NOMO-1 (cell line): Measurements from ENCODE around the gene MSMB.
"Not testable (repeated sequence)": the region's sequence is repeated elsewhere in the genome, so short reads cannot be mapped to it uniquely, and the experiment has no call there.

Experiments
- DNase-seq, 2 experiments: peaks; one replicate each; lab custom pipeline; 2025; ENCODE audit not compliant: unreplicated experiment in 2 of 2; lab: John Stamatoyannopoulos, UW

MSMB gene

DNA sequence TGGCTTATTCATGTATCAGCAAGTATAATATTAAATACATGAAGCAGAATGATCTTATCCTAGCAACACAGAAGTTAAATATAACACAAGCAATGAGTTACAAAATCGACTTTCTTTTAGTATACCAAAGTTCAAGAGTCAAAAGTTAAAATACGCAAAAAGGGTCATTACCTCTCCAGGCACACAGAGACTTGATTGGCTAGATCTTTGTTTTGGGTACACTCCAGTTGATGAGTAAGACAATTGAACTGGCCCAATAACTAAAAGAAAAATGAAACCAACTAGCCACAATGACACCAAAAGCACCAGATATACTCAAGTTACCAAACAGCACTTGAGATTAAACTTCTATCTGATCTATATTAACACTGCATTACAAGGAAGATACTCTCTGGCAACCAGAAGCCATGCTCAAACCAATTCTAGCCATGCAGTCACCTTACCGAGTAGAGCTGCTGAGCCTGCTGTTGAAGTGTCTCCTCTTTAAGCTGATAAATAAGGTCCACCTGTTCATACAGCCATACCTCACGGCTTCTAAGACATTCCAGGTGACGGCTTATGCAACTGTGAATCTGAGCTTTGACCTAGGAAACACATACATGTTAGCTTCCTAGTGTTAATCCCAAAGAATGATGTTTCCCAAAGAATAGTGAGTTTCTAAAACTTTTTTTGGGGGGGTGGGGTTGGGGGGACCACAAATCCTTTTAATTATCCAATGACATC is 31.2 kb downstream of the MSMB start:
- no peak for DNase-seq

- DNase-seq: no peak
Observed at GRCh38 chr10:46014206-46014605, 31.9 kb downstream of the MSMB start.

- no peak for DNase-seq
Observed at GRCh38 chr10:46012746-46013145, 33.3 kb downstream of the MSMB start.

DNA sequence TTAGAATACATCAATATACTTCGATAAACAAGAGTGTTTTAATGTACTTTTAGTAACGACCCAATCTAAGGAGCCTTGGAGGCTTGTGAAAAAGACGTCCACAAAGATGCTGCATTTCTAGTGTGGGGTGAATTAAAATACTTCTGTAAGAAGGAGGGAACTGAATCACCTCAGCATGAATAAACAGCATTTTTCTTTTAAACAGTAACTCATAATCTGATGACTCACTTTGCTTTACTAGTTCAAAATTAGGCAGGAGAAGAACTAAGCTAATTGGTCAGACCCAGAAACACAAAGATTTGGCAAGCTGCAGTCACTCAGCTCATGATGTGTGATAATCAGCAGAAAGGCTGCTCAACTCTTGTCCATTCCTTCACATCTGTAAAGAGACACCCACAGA is 39.9 kb downstream of the MSMB start:
- DNase-seq: no peak

DNA sequence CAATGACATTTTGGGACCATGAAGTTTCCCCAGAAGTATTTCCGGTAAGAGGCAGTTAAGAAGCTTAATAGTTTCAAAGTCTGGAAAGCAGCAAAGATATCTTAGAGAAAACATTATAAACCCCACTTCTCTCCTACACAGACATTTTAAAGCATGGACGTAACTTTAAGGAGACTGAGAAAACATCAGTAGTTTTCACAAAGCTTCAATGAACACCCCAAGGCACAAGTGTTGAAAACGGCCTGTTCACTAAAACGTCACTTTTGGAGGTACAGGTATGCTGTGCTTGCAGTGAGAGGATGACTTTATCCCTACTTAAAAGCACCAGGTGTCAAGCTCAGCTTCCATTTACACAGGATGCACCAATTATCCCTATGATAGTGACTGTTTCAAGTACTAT is 40.7 kb downstream of the MSMB start:
- DNase-seq: no peak

DNA sequence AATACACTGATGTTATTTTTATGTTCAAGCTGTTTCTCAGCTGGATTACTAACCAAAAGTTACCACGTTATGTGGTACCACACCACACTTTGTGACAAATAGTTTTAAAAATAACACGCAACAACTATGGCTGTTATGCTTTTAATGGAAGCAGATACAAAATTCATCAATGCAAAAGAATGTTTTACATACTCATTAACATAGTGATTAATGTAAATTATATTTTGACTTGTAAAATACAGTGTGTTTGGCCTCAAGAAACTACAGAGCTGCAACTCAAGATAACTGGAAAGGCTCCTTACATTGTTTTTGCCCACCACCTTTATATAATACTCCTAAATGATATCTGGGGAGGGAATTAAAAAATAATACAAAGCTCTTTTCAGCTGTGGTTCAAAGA is 41.1 kb downstream of the MSMB start:
- no peak for DNase-seq

- DNase-seq: no peak
Observed at GRCh38 chr10:46002916-46003693, 43.0 kb downstream of the MSMB start.

DNA sequence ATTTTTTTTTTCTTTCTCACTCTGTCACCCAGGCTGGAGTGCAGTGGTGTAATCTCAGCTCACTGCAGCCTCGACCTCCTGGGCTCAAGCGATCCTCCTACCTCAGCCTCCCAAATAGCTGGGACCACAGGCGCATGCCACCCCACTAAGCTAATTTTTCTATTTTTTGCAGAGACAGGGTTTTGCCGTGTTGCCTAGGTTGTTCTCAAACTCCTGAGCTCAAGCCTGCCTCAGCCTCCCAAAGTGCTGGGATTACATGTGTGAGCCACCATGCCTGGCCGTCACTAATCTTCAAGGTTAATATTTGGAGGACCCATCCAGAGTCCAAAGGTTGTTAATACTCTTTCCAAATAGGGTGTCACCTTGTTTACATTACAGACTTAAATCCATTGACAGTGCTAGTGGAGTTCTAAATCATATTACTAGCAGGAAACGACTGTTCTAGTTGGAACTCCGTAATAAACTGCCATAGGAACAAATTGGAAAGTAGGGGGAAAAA is 43.8 kb downstream of the MSMB start:
- not testable (repeated sequence) for DNase-seq

GRCh38 chr10:46001187-46001756 is 44.8 kb downstream of the MSMB start:
- no peak for DNase-seq

DNA sequence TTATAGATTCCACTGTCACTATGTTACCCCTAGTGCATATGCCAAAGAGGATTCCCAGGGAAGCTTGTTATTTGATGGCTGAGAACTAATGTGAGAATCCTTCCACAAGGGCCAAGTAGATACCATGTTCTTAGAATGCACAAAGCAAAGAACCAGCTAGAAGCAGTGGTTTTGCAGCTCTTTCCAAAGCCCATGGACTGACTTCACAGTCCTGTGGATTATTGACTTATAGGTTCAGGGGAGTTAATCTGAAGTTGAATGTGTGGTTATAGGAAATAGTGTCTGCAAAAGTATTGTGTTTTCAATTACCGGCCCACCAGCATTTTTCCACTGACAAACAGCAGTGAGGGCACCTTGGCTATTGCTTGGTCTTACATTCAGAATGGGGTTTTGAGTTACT is 45.5 kb downstream of the MSMB start:
- no peak for DNase-seq

DNA sequence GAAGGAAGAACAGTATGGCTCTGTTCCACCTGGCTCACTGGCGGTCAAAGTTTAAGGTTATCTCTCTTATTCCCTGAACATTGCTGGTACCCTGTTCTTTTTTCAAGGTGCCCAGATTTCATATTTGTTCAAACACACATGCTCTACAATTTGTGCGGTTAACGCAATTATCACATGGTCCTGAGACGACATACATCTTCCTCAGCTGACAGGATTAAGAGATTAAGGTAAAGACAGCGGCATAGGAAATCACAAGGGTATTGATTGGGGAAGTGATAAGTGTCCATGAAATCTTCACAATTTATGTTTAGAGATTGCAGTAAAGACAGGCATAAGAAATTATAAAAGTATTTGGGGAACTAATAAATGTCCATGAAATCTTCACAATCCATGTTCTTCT is 46.1 kb downstream of the MSMB start:
- DNase-seq: not testable (repeated sequence)

GRCh38 chr10:45997994-45998763 is 47.9 kb downstream of the MSMB start:
- no peak for DNase-seq

DNA sequence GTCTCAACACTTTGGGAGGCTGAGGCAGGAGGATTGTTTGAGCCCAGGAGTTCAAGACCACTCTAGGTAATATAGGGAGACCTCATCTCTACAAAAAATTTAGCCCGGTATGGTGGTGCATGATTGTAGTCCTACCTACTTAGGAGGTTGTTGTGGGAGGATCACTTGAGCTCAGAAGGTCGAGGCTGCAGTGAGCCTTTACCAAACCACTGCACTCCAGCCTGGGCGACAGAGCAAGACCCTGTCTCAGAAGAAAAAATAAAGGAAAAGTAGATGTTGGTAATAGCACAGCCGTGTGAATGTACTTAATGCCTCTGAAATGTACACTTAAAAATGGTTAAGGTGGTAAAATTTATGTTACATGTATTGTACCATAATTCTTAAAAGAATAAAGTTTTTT is 48.5 kb downstream of the MSMB start:
- no peak for DNase-seq

DNA sequence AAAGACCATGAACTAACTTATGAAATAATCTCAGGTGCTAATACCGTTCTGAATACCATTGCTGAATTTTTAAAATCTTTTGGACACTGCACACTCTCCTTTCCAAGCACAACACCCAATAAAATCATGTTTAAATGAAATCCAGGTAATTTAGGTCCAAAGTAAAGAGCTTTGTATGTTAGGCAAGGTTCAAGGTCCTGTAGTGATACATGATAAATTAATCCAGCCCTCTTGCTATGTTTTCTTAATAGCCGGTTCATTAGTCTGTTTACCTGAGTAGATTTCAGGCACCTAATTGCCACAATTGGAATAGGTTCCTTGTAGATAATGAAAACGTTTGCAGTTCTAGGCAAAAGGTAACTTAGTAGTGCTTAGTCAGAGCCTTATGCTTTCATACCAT is 60.5 kb downstream of the MSMB start:
- DNase-seq: not testable (repeated sequence)

- DNase-seq: not testable (repeated sequence)
Observed at GRCh38 chr10:45984473-45984872, 61.6 kb downstream of the MSMB start.

- peak in 1 of 2 experiments; percentile 57 for DNase-seq
Observed at GRCh38 chr10:45983538-45984186, 62.4 kb downstream of the MSMB start.
